NAMALWA (cell line): ENCODE measurements around the gene SLC48A1.
A peak's percentile ranks its signal among the peaks of the same experiment; 100 is the strongest.

Experiments used
- DNase-seq: peaks from one replicate; pipeline ENCODE4 v3.0.0-alpha.2; 2015; ENCODE audit warnings: low spot score

Gene SLC48A1

DNA sequence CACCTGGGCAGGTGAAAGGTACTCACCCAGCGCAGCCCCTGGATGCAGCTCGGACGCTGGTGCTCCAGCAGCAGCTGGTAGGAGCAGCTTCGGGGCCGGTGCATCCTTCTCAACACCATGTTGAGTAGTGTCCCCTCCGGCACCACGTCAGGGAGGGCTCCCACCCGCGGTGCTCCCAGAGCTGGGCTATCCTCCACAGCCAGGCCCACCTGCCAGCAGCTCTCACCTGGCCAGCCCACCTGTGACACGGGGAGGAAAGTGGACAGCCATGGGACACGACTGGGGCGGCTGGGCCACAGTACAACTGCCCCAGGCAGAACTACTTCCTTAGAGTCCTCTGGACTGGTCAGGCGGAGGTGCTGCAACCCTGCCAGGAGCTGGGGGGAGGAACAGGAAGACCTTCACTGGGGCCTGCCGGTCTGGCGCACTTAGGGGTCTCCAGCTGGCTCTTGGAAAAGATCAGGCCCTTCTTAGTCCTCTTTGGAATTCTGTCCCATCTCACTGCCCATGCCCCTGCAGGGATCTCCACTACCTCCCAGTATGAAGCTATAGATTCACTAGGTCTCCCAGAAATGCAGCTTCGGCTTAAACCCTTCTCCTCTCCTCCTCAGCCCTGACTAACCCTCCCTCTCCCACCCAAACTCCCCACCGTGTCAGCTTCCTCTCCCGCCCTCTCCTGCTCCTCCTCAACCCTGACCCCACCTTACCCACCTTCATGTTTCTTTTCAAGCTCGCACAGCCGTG is 15.0 kb upstream of the SLC48A1 start:
- DNase-seq, result no peak

DNA sequence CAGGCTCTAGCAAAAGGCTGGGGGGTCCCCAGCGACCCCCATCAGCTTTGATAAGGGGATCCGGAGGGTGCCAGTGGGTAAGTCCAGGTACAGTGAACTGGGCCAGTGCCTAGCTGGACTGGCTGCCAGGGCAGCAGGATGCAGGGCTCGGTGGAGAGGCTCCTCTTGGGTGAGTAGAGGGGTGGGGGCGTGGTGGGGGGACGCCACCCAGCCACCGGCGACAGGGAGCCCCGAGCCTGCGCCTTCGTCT is 14.5 kb upstream of the SLC48A1 start:
- no peak for DNase-seq

DNA sequence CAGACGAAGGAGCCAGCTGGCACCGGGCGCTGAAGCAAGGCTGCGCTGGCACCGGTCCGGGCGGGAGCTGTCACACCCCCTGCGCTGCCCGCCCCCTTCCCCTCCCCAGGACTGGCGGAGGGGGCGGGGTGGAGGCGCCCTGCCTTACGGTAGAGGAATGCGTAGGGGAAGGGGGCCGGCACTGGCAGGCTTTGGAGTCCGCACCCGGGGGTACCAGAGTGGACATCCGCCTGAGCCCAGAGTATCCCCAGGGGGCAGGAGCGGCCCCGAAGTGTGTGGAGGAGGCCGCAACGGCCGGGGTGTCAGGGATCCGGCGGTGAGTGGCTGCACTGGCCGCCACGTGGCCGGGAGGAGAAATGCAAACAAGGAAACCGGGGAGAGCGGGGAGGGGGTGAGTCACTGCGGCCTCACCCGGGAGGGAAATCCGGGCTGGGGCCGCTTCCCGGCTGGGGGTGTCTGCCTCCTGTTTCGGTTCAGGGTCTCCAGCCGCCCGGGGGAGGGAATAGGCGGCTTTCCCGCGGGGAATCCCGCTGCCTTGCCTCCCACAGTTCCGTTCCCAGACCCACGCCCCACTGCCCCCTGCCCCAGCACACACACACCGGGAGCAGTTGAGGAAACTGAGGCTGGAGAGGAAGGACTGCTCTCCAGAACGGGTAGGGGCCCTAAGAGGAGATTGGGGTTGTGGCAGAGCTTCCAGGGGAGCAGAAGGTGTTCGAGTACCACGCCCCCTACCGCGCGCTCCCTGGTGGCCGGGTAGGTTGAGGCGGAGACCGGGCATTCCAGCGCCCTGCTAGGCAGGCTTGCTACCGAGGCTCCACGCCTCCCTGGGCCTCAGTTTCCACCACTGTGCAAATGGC is 14.0 kb upstream of the SLC48A1 start, which contains the start of gene RAPGEF3:
Gene RAPGEF3 (minus strand): TSS at position 47 of the 857 bp plus-strand sequence. CDS start 324 bp downstream, outside the sequence.
- DNase-seq, result peak; percentile 74

DNA sequence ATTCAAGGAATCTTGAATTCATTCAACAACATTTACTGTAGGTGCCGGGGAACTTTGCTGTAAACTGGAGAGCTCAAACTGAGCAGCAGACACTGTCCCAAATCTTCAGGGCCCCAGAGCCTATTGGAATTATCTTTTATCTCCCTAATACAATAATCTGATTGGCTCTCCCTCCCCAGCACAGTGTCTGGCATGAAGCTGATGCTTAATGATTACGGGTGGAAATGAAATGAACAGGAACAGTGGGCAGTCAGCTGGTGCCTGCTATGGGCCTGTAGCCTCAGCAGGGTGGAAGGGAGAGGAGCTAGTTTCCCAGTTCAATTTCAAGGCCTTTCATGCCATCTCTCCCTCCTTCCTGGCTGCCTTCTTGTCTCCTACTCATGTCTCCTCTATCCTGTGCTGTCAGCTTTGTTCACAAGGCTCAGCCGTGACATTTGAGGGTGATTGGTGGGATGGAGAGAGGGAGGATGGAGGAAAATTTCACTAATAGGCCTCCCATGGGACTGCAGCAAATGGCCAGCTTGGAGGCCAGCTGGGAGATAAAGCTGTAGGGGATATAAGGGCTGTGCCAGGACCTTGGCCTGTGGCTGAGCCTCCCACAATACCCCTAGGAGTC is 10.1 kb upstream of the SLC48A1 start:
- no peak for DNase-seq

DNA sequence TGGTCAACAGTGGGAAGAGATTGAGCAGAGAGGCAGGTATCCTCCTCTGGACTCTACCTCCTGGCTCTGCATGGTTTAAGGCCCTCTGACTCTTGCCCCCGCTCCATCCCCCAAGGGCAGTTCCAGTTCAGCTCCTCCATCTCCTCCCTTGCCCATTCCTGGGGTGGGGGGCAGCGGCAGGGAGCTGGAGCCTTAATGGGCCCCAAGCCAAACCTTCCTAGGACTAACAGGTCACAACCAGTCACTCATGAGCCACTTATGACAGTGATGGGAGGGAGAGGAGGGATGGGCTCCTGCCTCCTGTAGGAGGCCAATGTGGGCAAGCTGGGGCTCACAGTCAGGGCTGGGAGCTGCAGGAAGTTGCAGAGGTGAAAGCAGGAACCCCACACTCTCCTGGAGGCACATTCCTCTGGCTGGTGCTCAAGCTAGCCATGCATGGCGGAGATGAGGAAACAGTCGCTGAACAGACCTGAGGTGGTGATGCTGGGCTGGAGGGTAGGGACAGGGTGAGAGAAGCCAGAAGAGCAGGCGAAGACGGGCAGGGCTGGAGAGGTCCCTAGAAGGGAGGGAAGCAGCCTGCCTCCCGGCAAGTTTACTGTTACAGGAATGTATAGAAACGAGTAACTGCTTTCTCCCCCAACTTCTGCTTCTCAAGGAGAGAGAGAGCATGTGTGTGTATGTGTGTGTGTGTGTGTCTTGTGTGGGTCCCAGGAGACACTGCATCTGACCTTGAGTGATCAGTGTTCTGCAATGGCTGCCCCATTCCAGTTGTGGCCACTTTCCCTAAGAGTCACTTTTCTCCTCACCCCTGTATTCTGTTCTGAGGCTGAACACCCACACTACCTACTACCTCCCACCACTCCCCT is 9.3 kb upstream of the SLC48A1 start:
- no peak for DNase-seq

DNA sequence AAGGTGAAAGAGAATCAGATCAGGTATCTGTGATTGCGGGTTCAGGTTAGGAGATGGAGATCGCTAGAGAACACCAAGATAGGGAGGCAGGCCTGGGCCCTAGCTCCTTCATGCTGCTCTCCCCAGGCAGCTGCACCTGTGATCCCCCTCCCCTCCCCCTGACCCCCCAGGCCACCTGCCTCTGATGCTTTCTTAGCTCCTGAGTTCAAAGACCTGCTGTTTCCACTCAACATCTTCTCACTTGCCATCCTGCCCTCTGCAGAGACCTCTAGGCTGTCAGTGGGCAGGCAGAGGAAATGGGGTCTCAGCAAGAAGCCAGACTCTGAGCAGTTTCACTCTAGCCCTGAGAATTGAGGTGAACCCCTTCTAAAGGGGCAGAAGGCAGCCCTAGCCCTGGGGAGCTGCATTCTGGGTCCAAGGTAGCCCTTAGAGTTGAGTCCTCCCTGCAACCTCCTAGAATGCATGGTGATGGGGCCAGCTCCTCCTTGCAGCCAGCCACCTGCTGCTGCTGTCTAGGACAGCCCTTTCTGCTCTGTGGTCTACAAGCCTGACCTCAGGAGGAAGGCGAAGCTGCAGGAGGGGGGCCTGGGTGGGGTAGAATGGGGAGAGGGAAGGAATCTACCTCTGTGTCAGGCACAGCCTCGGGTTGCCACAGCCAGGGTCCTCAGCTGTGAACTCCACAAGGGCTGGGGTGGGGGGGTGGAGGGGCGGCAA is 6.4 kb upstream of the SLC48A1 start:
- no peak for DNase-seq

DNA sequence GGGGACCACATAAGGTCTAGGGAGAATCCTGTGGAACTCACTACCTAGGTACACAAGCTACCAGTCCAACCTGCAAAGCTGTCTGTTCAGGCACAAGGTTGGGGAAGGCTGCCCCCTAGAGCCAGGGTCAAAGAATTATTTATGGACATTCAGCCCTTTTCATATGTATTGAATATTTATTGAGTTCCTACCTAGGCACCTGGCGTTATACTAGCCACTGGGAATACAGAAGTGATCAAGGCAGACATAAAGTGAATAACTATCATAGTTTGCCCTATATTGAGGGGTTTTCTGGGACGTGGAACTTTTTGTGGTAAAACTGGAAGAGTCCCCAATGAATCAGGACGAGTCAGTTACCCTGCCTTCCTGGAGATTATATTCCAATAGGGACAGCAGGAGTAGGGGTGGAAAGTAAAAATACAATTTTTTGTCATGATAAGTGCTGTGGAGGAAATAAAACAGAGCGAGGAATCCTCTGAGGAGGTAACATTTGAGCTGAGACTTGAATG is 5.8 kb upstream of the SLC48A1 start:
- peak; percentile 73 for DNase-seq

DNA sequence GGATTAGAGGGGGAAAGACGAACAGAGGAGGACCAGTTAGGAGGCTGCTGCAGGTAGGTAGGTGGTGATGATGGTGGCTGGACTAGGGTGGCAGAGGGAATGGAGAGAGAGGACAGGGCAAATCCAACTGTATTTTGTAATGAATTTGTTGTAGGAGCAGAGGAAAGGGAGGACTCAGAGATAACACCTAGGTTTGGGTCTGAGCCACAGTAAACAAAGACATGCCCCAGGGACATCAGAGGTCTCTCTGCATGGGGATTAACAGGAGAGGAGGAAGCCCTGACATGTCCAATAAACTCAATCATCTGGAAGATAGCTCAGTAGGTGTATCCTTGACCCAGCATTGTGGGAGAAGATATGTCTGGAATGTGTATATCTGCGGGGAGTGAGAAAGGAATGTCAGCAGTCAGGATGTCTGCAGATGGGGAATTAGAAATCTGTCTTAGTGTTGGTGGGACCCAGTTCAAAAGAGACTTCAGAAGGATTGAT is 4.7 kb upstream of the SLC48A1 start:
- DNase-seq, result no peak

DNA sequence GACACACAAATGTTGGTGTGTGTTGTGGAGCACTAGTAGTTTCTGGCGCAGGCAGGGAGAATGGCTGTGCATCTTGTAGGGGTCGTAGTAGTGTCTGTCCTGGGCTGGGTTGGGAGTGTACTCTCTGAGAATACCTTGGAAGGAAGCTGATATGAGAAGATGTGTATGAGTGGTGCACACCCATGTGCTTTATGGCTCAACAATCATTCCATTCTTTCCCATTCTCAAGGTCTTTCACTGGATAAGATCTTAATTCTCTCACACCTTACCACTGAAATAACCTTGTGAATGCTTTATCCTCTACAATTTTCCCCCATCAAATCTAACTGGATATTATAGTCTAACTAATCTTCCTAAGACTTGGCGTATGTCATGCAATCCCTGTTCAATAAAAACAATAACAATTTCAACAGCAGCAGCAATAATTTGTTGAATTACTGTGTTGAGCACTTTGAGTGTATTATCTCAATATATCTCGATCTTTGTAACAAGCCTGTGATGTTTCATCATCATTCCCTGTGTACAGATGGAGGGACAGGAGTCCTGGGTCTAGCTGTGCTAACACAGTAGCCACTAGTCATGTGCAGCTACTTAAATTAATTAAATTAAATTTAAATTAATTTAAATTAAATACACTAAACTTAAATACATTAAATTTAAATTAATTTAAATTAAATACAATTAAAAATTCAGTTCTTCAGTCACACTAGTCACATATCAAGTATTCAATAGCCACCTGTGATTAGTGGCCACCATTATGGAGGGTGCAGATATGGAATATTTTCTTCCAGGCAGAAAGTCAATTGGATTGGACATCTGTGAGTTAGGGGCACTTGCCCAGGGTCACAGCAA is 3.6 kb upstream of the SLC48A1 start:
- no peak for DNase-seq

DNA sequence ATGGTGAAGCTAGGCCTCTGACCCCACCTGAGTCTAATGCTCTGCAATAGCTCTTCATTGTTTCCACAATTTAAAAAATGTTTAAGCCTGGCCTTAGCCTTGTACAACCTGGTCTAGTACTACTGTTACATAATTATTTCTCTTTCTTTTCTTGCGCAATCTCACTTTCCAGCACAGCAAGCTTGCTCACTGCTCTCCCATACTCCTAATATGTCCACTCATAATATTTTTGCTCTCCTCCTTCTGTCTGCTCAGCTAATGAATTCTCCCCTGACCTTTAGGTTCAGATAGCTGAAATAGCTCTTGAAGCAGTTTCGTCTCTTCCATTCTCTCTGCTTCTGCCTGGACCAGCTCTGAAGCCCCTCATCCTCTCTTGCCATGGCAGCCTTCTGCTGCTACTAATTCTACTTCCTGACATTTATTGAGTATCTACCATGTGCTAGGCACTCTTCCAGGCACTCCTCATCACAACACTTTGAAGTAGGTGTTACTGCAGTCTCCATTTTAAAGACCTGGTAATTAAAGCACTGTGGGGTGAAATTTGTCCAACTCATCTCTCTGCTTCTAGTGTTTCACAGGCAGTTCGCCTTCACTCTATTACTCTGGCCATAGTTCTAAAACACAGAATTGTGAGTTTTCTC is 2.8 kb upstream of the SLC48A1 start:
- no peak for DNase-seq

DNA sequence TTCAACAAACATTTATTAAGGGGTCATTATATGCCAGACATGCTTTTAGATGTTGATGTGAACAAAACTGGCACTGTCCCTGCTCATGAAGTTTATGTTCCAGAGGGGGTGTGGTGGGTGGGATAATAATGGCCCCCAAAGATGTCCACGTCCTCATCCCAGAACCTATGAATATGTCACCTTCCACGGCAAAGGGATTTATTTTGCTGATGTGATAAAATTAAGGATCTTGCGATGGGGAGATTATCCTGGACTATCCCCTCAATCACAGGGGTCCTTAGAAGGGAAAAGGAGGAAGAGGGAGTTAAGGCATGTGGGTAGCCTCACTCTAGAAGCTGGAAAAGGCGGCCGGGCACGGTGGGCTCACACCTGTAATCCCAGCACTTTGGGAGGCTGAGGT is 1.7 kb upstream of the SLC48A1 start:
- no peak for DNase-seq

DNA sequence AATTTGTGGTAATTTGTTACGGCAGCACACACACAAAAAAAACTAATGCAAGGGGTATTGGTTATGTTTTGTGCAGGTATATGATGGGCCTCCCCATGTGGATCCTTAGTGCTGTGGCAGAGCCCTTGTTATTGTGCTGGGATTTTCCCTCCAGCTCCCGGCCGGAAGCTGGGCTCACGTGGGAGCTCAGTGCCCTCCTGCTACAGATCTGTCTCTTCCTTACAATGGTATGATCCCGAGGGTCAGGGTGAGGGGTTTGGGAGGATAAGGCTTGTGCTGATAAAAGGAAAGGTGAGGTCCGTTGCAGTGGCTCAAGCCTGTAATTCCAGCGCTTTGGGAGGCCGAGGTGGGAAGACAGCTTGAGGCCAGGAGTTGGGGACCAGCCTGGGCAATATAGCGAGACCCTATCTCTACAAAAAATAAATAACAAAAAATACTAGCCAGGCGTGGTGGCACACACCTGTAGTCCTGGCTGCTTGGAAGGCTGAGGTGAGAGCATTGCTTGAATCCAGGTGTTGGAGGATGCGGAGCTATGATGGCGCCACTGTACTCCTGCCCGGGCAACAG is 861 bp upstream of the SLC48A1 start:
- DNase-seq, result no peak

DNA sequence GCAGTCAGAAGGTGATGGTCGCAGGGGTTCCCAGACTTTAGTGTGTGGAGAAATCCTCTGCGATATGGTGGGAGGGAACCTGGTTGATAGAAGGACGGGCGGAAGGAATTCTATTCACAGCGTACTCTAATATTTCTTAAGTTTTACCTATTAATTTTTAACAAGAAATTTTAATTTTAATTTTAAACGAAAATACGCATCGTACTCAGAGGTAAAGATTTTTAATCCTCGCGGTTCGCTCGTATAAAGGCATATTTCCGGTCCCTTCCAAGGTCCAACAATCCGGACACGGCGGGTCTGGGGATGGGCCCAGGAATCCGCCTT is 338 bp upstream of the SLC48A1 start:
- no peak for DNase-seq

DNA sequence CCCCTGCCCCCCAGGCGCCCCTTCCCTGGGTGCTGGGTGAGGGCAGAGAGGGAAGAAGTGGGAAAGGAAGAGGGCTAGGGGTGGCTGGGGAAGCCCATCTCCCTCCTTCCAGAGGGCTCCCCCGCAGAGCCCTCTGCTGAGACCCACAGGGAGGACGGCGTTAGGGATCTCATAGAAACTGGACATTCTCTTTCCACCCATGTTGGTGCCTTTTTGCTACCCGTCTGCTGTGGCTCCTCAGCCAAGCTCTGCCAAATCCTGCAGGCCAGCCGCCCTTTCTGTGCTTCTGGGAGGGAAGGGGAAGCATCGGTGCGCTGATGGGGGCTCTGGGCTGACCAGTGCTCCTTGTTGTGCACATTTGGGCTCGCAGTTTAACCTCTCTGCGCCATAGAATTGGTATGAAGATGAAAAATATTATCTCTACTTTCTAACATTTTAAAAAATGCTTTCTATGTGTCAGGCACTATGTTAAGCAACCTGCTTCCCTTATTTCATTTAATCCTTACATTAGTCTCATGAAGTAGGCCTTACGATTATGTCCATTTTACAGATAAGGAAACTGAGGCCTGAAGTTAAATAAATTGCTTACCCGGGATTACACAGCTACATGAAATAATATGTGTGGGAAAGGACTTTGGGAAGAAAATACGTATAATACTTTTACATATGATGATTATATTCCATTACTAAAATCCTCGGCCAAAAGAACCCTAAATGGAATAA is 981 bp downstream of the SLC48A1 start:
- DNase-seq, result no peak

DNA sequence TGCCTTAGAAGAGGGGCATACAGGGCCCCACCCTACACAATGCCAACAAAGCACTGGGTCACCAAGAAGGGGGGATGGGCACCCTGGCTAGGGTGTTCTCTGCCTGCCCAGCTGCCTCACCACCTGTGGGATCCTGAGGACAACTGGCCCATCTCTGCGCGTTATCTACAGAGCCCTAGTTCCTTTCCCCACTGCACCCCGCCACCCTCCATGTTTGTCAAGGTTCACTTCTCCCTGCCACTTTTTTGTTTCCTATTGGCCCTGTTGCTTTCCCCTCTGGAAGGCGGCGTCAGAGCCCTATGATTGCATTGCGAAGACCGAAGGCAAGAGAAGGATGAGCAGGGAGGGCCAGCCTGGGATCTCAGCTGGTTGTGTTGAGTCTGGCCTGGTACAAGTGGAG is 1.6 kb downstream of the SLC48A1 start:
- no peak for DNase-seq

DNA sequence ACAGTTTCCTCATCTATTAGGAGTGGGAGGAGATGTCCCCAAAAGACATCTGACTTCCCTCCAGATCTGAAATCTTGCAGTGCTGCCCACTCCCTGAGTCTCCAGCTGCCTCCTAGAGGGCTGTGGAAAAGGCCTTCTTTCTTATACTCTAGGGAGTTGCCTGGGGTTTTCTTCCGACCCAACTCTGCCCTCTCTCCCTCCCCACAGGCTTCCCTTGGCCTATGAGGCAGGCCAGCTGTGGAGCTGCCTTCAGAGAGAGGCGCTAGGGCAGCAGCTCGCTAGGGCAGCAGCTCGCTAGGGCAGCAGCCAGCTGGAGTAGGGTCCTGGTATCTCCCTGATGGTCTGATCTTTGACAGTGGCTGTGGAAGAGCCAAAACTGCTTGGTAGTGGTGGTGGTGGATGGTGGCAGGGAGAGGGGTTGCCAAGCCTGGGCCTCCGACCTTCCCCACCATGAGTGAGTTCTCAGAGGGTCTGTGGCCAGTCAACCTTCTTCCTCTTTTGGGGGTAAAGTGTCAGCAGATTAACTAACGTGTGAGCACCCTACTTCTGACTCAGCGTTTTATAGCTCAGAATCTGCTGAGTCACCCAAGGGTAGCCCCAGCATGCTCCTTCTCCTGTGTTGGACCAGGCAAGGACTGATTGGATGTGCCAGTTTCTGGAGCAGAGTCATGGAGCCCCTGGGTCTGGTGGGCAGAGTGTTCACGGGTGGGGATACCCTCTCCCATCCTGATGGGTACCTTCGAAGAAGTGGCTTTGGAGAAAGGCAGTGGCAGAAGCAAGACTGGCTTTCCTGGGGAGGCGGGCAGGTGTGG is 2.3 kb downstream of the SLC48A1 start:
- DNase-seq, result peak; percentile 35

DNA sequence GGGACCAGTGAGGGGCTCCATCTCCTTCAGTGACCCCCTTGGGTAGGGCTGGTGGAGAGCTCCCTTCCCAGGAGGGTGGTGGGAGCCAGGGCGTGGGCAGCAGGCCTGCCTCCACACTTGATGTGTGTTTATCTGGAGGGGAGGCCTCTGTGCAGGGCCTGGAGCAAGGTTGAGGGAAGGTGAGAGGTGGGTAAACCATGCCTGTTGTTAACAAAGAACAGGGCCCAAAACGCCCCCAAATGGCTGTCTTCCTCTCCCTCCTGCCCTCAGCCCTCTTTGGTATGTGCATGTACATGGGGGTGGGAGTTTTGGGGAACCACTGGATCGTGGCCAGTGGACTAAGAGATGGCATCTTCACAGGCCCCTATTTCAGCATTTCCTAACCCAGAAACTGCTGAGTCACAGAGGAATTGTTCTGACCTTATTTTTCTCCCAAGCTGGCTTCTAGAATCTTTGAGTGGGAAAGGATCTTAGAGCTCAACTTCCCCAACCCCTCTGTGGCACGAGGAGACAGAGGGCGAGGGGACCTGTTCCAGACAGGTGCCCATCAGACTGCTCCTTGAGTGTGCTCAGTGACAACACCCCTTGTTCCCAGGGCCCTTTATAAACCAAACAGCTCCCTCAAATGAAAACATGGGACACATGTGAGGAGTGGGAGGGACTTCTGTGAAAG is 3.6 kb downstream of the SLC48A1 start:
- no peak for DNase-seq
